Measurements from ENCODE around the gene ALX1.

ALX1 gene

GRCh38 chr12:85278598-85279448 is 1.2 kb upstream of the ALX1 start:
- no peak overlapping the region for H3K27ac ChIP-seq
- no peak for TF ChIP-seq ZFX (IDR thresholded peaks at IDR 0.05)
- no peak for TF ChIP-seq CTCF (conservative IDR thresholded peaks at IDR 0.05)

- no peak overlapping the region for H3K27ac ChIP-seq
- no peak for TF ChIP-seq ZFX (IDR thresholded peaks at IDR 0.05)
- TF ChIP-seq CTCF (conservative IDR thresholded peaks at IDR 0.05), result no peak
These were observed 413 bp upstream of the ALX1 start for GRCh38 chr12:85279449-85280164.

- no peak overlapping the region for H3K27ac ChIP-seq
- TF ChIP-seq ZFX (IDR thresholded peaks at IDR 0.05) (no peak), CTCF (conservative IDR thresholded peaks at IDR 0.05) (no peak)
These were observed 1.1 kb downstream of the ALX1 start for GRCh38 chr12:85280984-85281630.

- TF ChIP-seq CTCF (conservative IDR thresholded peaks at IDR 0.05) (no peak), ZFX (IDR thresholded peaks at IDR 0.05) (no peak)
- H3K27ac ChIP-seq, result no peak overlapping the region
These were observed 1.8 kb downstream of the ALX1 start for GRCh38 chr12:85281636-85282312.

- TF ChIP-seq ZFX (IDR thresholded peaks at IDR 0.05), result no peak
- H3K27ac ChIP-seq, result no peak overlapping the region
These were observed 3.5 kb downstream of the ALX1 start for GRCh38 chr12:85283560-85283959.

- no peak overlapping the region for H3K27ac ChIP-seq
- no peak for TF ChIP-seq ZFX (IDR thresholded peaks at IDR 0.05)
- no peak for TF ChIP-seq CTCF (conservative IDR thresholded peaks at IDR 0.05)
These were observed 16.3 kb downstream of the ALX1 start for GRCh38 chr12:85296362-85296761.

GRCh38 chr12:85299053-85299452 is 19.0 kb downstream of the ALX1 start:
- TF ChIP-seq ZFX (IDR thresholded peaks at IDR 0.05) (no peak), CTCF (conservative IDR thresholded peaks at IDR 0.05) (no peak)
- no peak overlapping the region for H3K27ac ChIP-seq

Measured in C4-2B (cell line).